NK-92 treated with Interleukin-12 subunit alpha and Interleukin-12 subunit beta, amount 100 ng/mL, for 24 hours (cell line): ENCODE data around the gene OPN3.
A peak's percentile ranks its signal among the peaks of the same experiment; 100 is the strongest.
"Not testable (repeated sequence)": the region's sequence is repeated elsewhere in the genome, so short reads cannot be mapped to it uniquely, and the experiment has no call there.

ENCODE experiments used
- DNase-seq: peaks from one replicate; lab custom pipeline; 2025; lab: John Stamatoyannopoulos, UW

The OPN3 gene

GRCh38 chr1:241640149-241640866 lies at the start of gene OPN3, which contains the start of gene CHML:
Gene OPN3 (minus strand): TSS chr1:241640369. CDS start chr1:241640254, 115 bp downstream.
Gene CHML (minus strand): TSS chr1:241640369. CDS start chr1:241635766, 4,603 bp downstream.
- peak; percentile 89 for DNase-seq

- no peak for DNase-seq
Measured at GRCh38 chr1:241688940-241689368, 48.8 kb upstream of the OPN3 start.

- no peak for DNase-seq
Measured at GRCh38 chr1:241684108-241684507, 43.9 kb upstream of the OPN3 start.

GRCh38 chr1:241682921-241683320 lies 42.8 kb upstream of the OPN3 start:
- DNase-seq = no peak

GRCh38 chr1:241681861-241682448 lies 41.8 kb upstream of the OPN3 start:
- not testable (repeated sequence) for DNase-seq

GRCh38 chr1:241679961-241680360 lies 39.8 kb upstream of the OPN3 start:
- DNase-seq = no peak

GRCh38 chr1:241679404-241679803 lies 39.2 kb upstream of the OPN3 start:
- DNase-seq = no peak

GRCh38 chr1:241678536-241678935 lies 38.4 kb upstream of the OPN3 start:
- no peak for DNase-seq

- no peak for DNase-seq
Measured at GRCh38 chr1:241677201-241677600, 37.0 kb upstream of the OPN3 start.

- DNase-seq = no peak
Measured at GRCh38 chr1:241675983-241676382, 35.8 kb upstream of the OPN3 start.

- no peak for DNase-seq
Measured at GRCh38 chr1:241674805-241675384, 34.7 kb upstream of the OPN3 start.

GRCh38 chr1:241672301-241672700 lies 32.1 kb upstream of the OPN3 start:
- DNase-seq = no peak

GRCh38 chr1:241666419-241666818 lies 26.2 kb upstream of the OPN3 start:
- no peak for DNase-seq

- no peak for DNase-seq
Measured at GRCh38 chr1:241660424-241660972, 20.3 kb upstream of the OPN3 start.

- DNase-seq = not testable (repeated sequence)
Measured at GRCh38 chr1:241659016-241659415, 18.8 kb upstream of the OPN3 start.

- DNase-seq = no peak
Measured at GRCh38 chr1:241658081-241658793, 18.1 kb upstream of the OPN3 start.

GRCh38 chr1:241654641-241655040 lies 14.5 kb upstream of the OPN3 start:
- no peak for DNase-seq

- no peak for DNase-seq
Measured at GRCh38 chr1:241654019-241654418, 13.8 kb upstream of the OPN3 start.

GRCh38 chr1:241652012-241652411 lies 11.8 kb upstream of the OPN3 start, which contains the start of gene WDR64:
Gene WDR64 (plus strand): TSS chr1:241652281. CDS start chr1:241652485, 204 bp downstream.
- DNase-seq = no peak

- DNase-seq = no peak
Measured at GRCh38 chr1:241648159-241648558, 8.0 kb upstream of the OPN3 start.

GRCh38 chr1:241647658-241648057 lies 7.5 kb upstream of the OPN3 start:
- DNase-seq = no peak

GRCh38 chr1:241646201-241646600 lies 6.0 kb upstream of the OPN3 start:
- DNase-seq = no peak
